ENCODE measurements around the gene ECE2. TPM values are rescaled to one million over a fixed set of nuclear protein-coding genes. Genes with fewer than 3 reads are reported as not detected.

ECE2 gene
- total RNA-seq, 1 experiment from 2014 or later = not detected

- TF ChIP-seq CTCF (IDR thresholded peaks at IDR 0.05) (no peak), SIN3A (IDR thresholded peaks at IDR 0.05; ENCODE audit: borderline replicate concordance, insufficient read depth, low read depth, low read length) (no peak), REST (IDR thresholded peaks at IDR 0.05; ENCODE audit: insufficient read depth in 1 of 2, low read depth in 2 of 2, low read length in 1 of 2) (no peak), TCF7L2 (IDR thresholded peaks at IDR 0.05; ENCODE audit: low read depth, low read length) (no peak), POLR2AphosphoS5 (IDR thresholded peaks at IDR 0.05; ENCODE audit: low read depth, low read length) (no peak)
- no peak overlapping the region for H3K4me3 ChIP-seq (ENCODE audit: low read depth in 2 of 2, low read length in 2 of 2)
- H3K27me3 ChIP-seq (ENCODE audit: control insufficient read depth, insufficient read depth, low read length) = peaks cover 9% of the 10 kb centered on the region; the same call in 1 of the 2 replicates
- ATAC-seq = peak; percentile 43
- ChIA-PET CTCF (no interaction called here), POLR2A (no interaction called here)
- no peaks in the 10 kb centered on the region; the same call in 1 of the 2 replicates for H3K4me1 ChIP-seq (ENCODE audit: control insufficient read depth, insufficient read depth, low read length)
- in situ Hi-C loops (cut with HindIII; ENCODE audit: low pct_unique_long_range_greater_than_20kb, low sequenced_read_pairs) = no loop called here
- intact Hi-C loops (cut with micrococcal nuclease; ENCODE audit: unreplicated experiment) = no loop called here
- BruUV-seq (replicated peaks) = no TSS peak
- H3K9me3 ChIP-seq (ENCODE audit: control insufficient read depth, insufficient read depth, low read depth, low read length) = no peaks in the 10 kb centered on the region
- no peak for DNase-seq (ENCODE audit: low read depth, low spot score)
- peaks cover 2% of the 10 kb centered on the region; the same call in 1 of the 2 replicates for H3K36me3 ChIP-seq (ENCODE audit: control insufficient read depth, insufficient read depth, low read length)
- no peak overlapping the region for H3K27ac ChIP-seq (ENCODE audit: low read length)
Observed at GRCh38 chr3:184234224-184234623, 41.6 kb upstream of the ECE2 start.

- BruUV-seq (replicated peaks) = no TSS peak
- Histone ChIP-seq H3K27ac (ENCODE audit: low read length) (no peak overlapping the region), H3K4me1 (ENCODE audit: control insufficient read depth, insufficient read depth, low read length) (no peaks in the 10 kb centered on the region; the same call in 1 of the 2 replicates), H3K36me3 (ENCODE audit: control insufficient read depth, insufficient read depth, low read length) (peaks cover under 1% of the 10 kb centered on the region; the same call in 1 of the 2 replicates), H3K9me3 (ENCODE audit: control insufficient read depth, insufficient read depth, low read depth, low read length) (no peaks in the 10 kb centered on the region), H3K4me3 (ENCODE audit: low read depth in 2 of 2, low read length in 2 of 2) (no peak overlapping the region), H3K27me3 (ENCODE audit: control insufficient read depth, insufficient read depth, low read length) (peaks cover 7% of the 10 kb centered on the region; the same call in 1 of the 2 replicates)
- ChIA-PET POLR2A (no interaction called here), CTCF (no interaction called here)
- no peak for TF ChIP-seq REST (IDR thresholded peaks at IDR 0.05; ENCODE audit: insufficient read depth in 1 of 2, low read depth in 2 of 2, low read length in 1 of 2)
- ATAC-seq (no peak), DNase-seq (ENCODE audit: low read depth, low spot score) (no peak)
- intact Hi-C loops (cut with micrococcal nuclease; ENCODE audit: unreplicated experiment) (no loop called here), in situ Hi-C loops (cut with HindIII; ENCODE audit: low pct_unique_long_range_greater_than_20kb, low sequenced_read_pairs) (no loop called here)
Observed at GRCh38 chr3:184234671-184235380, 41.0 kb upstream of the ECE2 start.
